HepG2 (cell line): ENCODE data around the gene FBF1. TPM values are rescaled to one million over a fixed set of nuclear protein-coding genes. Genes with fewer than 3 reads are reported as not detected.
A peak's percentile ranks its signal among the peaks of the same experiment; 100 is the strongest.

Experiments
- ATAC-seq: fragments of 200-7000 bp; cut with Tn5 transposase; 3 replicates; pipeline ENCODE4 v1.9.1; 2020; ENCODE audit warnings: mild to moderate bottlenecking, moderate library complexity
- BruUV-seq: library from RNA; stranded (reverse); fragments of 400-500 nt; replicated peaks from 2 replicates; lab custom pipeline; 2021; lab: Mats Ljungman, UMichigan
- CTCF ChIA-PET: fragments of 300-600 bp; formaldehyde crosslinking; extraction: SDS; loops from one replicate; lab custom pipeline; 2021; ENCODE audit warnings: low total read pairs, inconsistent platforms, low intra/inter-chr PET ratio; lab: Yijun Ruan, JAX
- POLR2A ChIA-PET: fragments of 350-600 bp; sonication (Branson Sonifier 250); formaldehyde crosslinking; loops from one replicate; lab custom pipeline; 2020; ENCODE audit warnings: antibody characterized with exemption, inconsistent platforms; lab: Yijun Ruan, JAX
- DNase-seq: peaks from one replicate; pipeline ENCODE4 v3.0.0-alpha.2; 2015; ENCODE audit warnings: low spot score
- FAIRE-seq: peaks from 3 replicates; lab custom pipeline; 2011; peaks lifted over from hg19 to GRCh38; lab: Jason Lieb, UNC
- H2AFZ ChIP-seq: one replicate; pipeline ENCODE4 v1.6.1; 2011; ENCODE audit warnings: low read length, inconsistent platforms
- H3K27ac ChIP-seq: fragments of 300-600 bp; 3 replicates; pipeline ENCODE4 v1.8.0; 2011; ENCODE audit warnings: mixed run types, mild to moderate bottlenecking, mixed read lengths, low read length, inconsistent platforms; ENCODE audit not compliant: insufficient read depth; ENCODE audit errors: extremely low read length
- H3K27me3 ChIP-seq, 2 experiments: fragments of 200-600 bp in 1 of 2; 2 replicates in 1 of 2; 3 replicates in 1 of 2; pipeline versions ENCODE4 v1.6.0 to v1.8.0; 2011; ENCODE audit warnings: low read length in 2 of 2, mild to moderate bottlenecking in 2 of 2, moderate library complexity in 2 of 2, inconsistent platforms in 1 of 2; ENCODE audit not compliant: insufficient read depth in 2 of 2, control insufficient read depth in 1 of 2
- H3K36me3 ChIP-seq, 2 experiments: fragments of 200-600 bp in 1 of 2; replicated peaks in 1 of 2; 2 replicates in 1 of 2; 3 replicates in 1 of 2; pipeline versions ENCODE4 v1.5.1 to v1.8.0; 2011; ENCODE audit warnings: low read length in 2 of 2, inconsistent platforms in 1 of 2; ENCODE audit not compliant: insufficient read depth in 2 of 2, control insufficient read depth in 1 of 2
- H3K4me1 ChIP-seq: 2 replicates; pipeline ENCODE4 v1.5.1; 2012; ENCODE audit warnings: low read length, inconsistent platforms; ENCODE audit not compliant: insufficient read depth
- H3K4me2 ChIP-seq: 2 replicates; pipeline ENCODE4 v1.6.0; 2011; ENCODE audit warnings: low read depth, low read length, inconsistent platforms
- H3K4me3 ChIP-seq, 3 experiments: fragments of 200-600 bp in 1 of 3; sonication (generic), shearing (Covaris generic) in 1 of 3; replicated peaks in 1 of 3; 2 replicates each; pipeline ENCODE4 v1.5.1; 2011 to 2016; ENCODE audit warnings: low read length in 3 of 3, inconsistent platforms in 2 of 3, low read depth in 2 of 3, mild to moderate bottlenecking in 2 of 3, control low read depth in 1 of 3, mixed read lengths in 1 of 3; ENCODE audit not compliant: insufficient read depth in 1 of 3
- H3K79me2 ChIP-seq: one replicate; pipeline ENCODE4 v1.6.1; 2011; ENCODE audit warnings: low read length, inconsistent platforms; ENCODE audit not compliant: insufficient read depth
- H3K9ac ChIP-seq: 2 replicates; pipeline ENCODE4 v1.6.0; 2011; ENCODE audit warnings: mild to moderate bottlenecking, low read depth, low read length, inconsistent platforms; ENCODE audit not compliant: insufficient read depth
- H3K9me3 ChIP-seq: 2 replicates; pipeline ENCODE4 v1.5.1; 2012; ENCODE audit warnings: mild to moderate bottlenecking, low read length
- H4K20me1 ChIP-seq: 2 replicates; pipeline ENCODE4 v1.6.0; 2011; ENCODE audit warnings: inconsistent platforms, mild to moderate bottlenecking, low read length, moderate library complexity; ENCODE audit not compliant: insufficient read depth
- AGO1 ChIP-seq: fragments of 200-400 bp; formaldehyde crosslinking; IDR thresholded peaks from 2 replicates; pipeline ENCODE4 v1.6.1; 2017; ENCODE audit warnings: mild to moderate bottlenecking, low read depth, low read length, moderate library complexity; ENCODE audit not compliant: poor library complexity, severe bottlenecking
- HNRNPK ChIP-seq: fragments of 200-400 bp; formaldehyde crosslinking; IDR thresholded peaks from 2 replicates; pipeline ENCODE4 v1.6.1; 2018; ENCODE audit warnings: low read length, low read depth, moderate library complexity, mild to moderate bottlenecking; ENCODE audit not compliant: poor library complexity, severe bottlenecking
- ISL2 ChIP-seq: sonication (generic); formaldehyde crosslinking; IDR thresholded peaks from 2 replicates; pipeline ENCODE4 v1.5.0; 2020; ENCODE audit warnings: missing genetic modification reagents
- NCOA2 ChIP-seq: sonication (generic); formaldehyde crosslinking; IDR thresholded peaks from 2 replicates; pipeline ENCODE4 v1.8.0; 2022; ENCODE audit warnings: inconsistent platforms
- NR3C1 ChIP-seq: sonication (generic); formaldehyde crosslinking; IDR thresholded peaks from 2 replicates; pipeline ENCODE4 v1.4.0; 2020; ENCODE audit warnings: missing genetic modification reagents
- PCBP1 ChIP-seq: fragments of 200-400 bp; formaldehyde crosslinking; IDR thresholded peaks from 2 replicates; pipeline ENCODE4 v1.6.1; 2017; ENCODE audit warnings: mild to moderate bottlenecking, low read depth, low read length, borderline replicate concordance
- RBFOX2 ChIP-seq: fragments of 200-400 bp; formaldehyde crosslinking; IDR thresholded peaks from 2 replicates; pipeline ENCODE4 v1.6.1; 2017; ENCODE audit warnings: low read depth, mild to moderate bottlenecking, low read length
- ZBTB38 ChIP-seq: sonication (generic); formaldehyde crosslinking; IDR thresholded peaks from 2 replicates; pipeline ENCODE4 v1.5.1; 2020; ENCODE audit warnings: mild to moderate bottlenecking, missing genetic modification reagents
- ZC3H13 ChIP-seq: sonication (generic); formaldehyde crosslinking; IDR thresholded peaks from 2 replicates; pipeline ENCODE4 v1.8.1; 2023; ENCODE audit warnings: mild to moderate bottlenecking, missing genetic modification reagents, moderate library complexity
- ZMYM3 ChIP-seq: sonication (generic); formaldehyde crosslinking; IDR thresholded peaks from 2 replicates; pipeline ENCODE4 v1.5.1; 2020; ENCODE audit warnings: mild to moderate bottlenecking, missing genetic modification reagents
- ZNF124 ChIP-seq: sonication (generic); formaldehyde crosslinking; IDR thresholded peaks from 2 replicates; pipeline ENCODE4 v1.4.0; 2020; ENCODE audit warnings: missing genetic modification reagents
- ZNF24 ChIP-seq: fragments of 450-650 bp; IDR thresholded peaks from 2 replicates; pipeline ENCODE4 v1.6.1; 2017; ENCODE audit warnings: antibody characterized with exemption, mild to moderate bottlenecking
- ZNF296 ChIP-seq: sonication (generic); formaldehyde crosslinking; conservative IDR thresholded peaks from 2 replicates; pipeline ENCODE4 v1.5.0; 2020; ENCODE audit warnings: mild to moderate bottlenecking, missing genetic modification reagents
- ZNF501 ChIP-seq: sonication (generic); formaldehyde crosslinking; IDR thresholded peaks from 2 replicates; pipeline ENCODE4 v1.5.1; 2020; ENCODE audit warnings: mild to moderate bottlenecking, moderate library complexity, missing genetic modification reagents
- ZNF572 ChIP-seq: sonication (generic); formaldehyde crosslinking; IDR thresholded peaks from 2 replicates; pipeline ENCODE4 v1.5.1; 2020; ENCODE audit warnings: mild to moderate bottlenecking, missing genetic modification reagents
- ZNF749 ChIP-seq: sonication (generic); formaldehyde crosslinking; IDR thresholded peaks from 2 replicates; pipeline ENCODE4 v1.8.0; 2022; ENCODE audit warnings: mild to moderate bottlenecking, missing genetic modification reagents, moderate library complexity, borderline replicate concordance
- WGBS: methylation state at CpG from one replicate; pipeline ENCODE4 v1.1.6; 2017; ENCODE audit warnings: low lambda C conversion rate; 5-methylcytosine and 5-hydroxymethylcytosine counted together
- in situ Hi-C: cut with HindIII; loops from 2 replicates; pipeline ENCODE4 v1.10.0; 2017; ENCODE audit warnings: low pct_unique_long_range_greater_than_20kb; ENCODE audit not compliant: extremely low pct_ligation_motif_present
- intact Hi-C: fragments of 100-400 bp; cut with micrococcal nuclease; formaldehyde crosslinking; loops from one replicate; pipeline ENCODE4 v1.10.0; 2022; ENCODE audit not compliant: unreplicated experiment
- polyA plus RNA-seq, 8 experiments: library from polyadenylated mRNA; depleted of rRNA in 3 of 8; stranded (reverse) in 7 of 8; unstranded in 1 of 8; fragments of >200 nt; fragmentation: Illumina TruSeq in 4 of 8; extraction: Trizol in 4 of 8; gene quantifications; 2 replicates each; pipeline versions ENCODE4 v1.2.1 to v1.2.3, GENCODE V29; 2011 to 2016; ENCODE audit warnings: low read depth in 4 of 8, missing spikeins in 1 of 8, mixed read lengths in 1 of 8; ENCODE audit not compliant: insufficient read depth in 1 of 8
- total RNA-seq, 5 experiments: library from RNA; depleted of rRNA; stranded (reverse); fragments of >200 nt; fragmentation: Illumina TruSeq; extraction: Trizol; gene quantifications; 2 replicates each; pipeline ENCODE4 v1.2.3, GENCODE V29; 2016; ENCODE audit warnings: low read depth in 1 of 5
- TF ChIP-seq, protein P1 (sequence below): sonication (generic); formaldehyde crosslinking; IDR thresholded peaks from 2 replicates; pipeline ENCODE4 v1.4.0; 2020; ENCODE audit warnings: low read depth, missing genetic modification reagents

The FBF1 gene
- total and polyA plus RNA-seq, 2 of the 13 experiments (the other 11 are each of a cell fraction or from before 2014, with no cell fraction given) = 2.4 to 8.1 TPM

GRCh38 chr17:75874323-75875181 is 66.3 kb downstream of the FBF1 start (continued):
- peak; percentile 5 for TF ChIP-seq HNRNPK
- peak; percentile 58; the same call in 1 of the 2 replicates for TF ChIP-seq ZBTB38 (CRISPR knock-in tag)
- TF ChIP-seq RBFOX2 = peak; percentile 88
- TF ChIP-seq ZNF749 (CRISPR knock-in tag) = no peak
- TF ChIP-seq AGO1 = peak; percentile 96
- TF ChIP-seq ZC3H13 (CRISPR knock-in tag) = peak; percentile 67; the same call in 1 of the 2 replicates
- no peak for TF ChIP-seq NCOA2
- TF ChIP-seq, all 625 proteins: peak for 11

DNA sequence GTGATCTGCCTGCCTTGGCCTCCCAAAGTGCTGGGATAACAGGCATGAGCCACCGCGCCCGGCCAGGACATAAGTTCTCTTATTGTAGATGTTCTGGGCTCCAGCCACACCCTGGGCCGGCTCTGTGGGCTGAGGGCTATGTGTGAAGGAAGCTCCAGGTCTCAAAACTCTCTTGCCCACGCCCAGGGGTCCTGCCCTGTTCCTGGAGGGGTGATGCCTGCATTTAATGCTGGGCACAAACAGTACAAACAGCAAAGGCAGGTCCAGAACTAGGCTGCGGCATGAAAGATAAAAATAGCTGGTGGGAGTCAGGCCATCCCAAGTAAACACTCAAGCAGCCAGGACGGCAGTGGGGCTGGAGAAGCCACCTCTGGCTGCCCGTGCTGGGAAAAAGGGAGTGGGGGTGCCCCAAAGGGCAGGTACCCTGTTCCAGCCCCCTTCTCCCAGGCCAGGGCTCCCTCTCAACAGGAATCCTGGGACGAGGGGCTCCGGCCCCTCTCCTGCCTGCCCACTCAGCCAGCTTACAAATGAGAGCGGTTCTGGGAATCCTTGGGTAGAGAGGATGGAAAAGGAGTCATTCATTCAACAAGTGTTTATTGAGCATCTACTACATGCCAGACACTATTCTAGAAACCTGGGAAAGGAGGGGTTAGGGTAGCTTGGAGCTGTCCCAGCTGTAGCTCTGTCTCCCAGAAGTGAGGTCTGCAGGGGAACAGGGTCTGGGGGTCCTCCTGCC is 67.1 kb downstream of the FBF1 start:
- BruUV-seq = no TSS peak
- Histone ChIP-seq H2AFZ (no peak overlapping the region), H3K9me3 (no peaks in the 10 kb centered on the region), H3K27ac (peak overlapping the region; percentile 97), H3K27me3 (no peaks in the 10 kb centered on the region), H3K36me3 (peaks cover 3 to 18% of the 10 kb centered on the region in 2 experiments; a peak in 4 of 5 replicates), H3K4me2 (peak overlapping the region; percentile 88), H3K79me2 (peaks cover 30% of the 10 kb centered on the region), H4K20me1 (no peaks in the 10 kb centered on the region; the same call in 1 of the 2 replicates), H3K4me1 (peaks cover 78% of the 10 kb centered on the region), H3K4me3 (no peak overlapping the region), H3K9ac (peak overlapping the region; percentile 80)
- POLR2A ChIA-PET = interaction anchor here (0.8 to 13.8 kb wide), 16 partner anchors 9 to 378 kb away, joined by 3 to 454 read pairs (median 10); partner anchors contain the start of genes ACOX1, GALK1, MRPL38 and TEN1
- ATAC-seq = no peak
- no peak for FAIRE-seq
- in situ Hi-C loops = no loop called here
- CTCF ChIA-PET = no interaction called here
- DNase-seq = no peak
- 88% methylated on average over 11 of the region's 11 CpGs for WGBS
- intact Hi-C loops = no loop called here
- TF ChIP-seq ISL2 (0 out of 2 replicates have a peak, but pooled peaks have one; percentile 14), ZNF572 (CRISPR knock-in tag) (peak; percentile 67; the same call in 1 of the 2 replicates), ZNF124 (CRISPR knock-in tag) (no peak), ZMYM3 (0 out of 2 replicates have a peak, but pooled peaks have one; percentile 30), ZNF24 (peak; percentile 75), ZNF501 (CRISPR knock-in tag) (peak; percentile 10; the same call in 1 of the 2 replicates), NR3C1 (no peak), ZNF296 (CRISPR knock-in tag) (no peak), PCBP1 (0 out of 2 replicates have a peak, but pooled peaks have one; percentile 20)
- TF ChIP-seq, protein P1, sequence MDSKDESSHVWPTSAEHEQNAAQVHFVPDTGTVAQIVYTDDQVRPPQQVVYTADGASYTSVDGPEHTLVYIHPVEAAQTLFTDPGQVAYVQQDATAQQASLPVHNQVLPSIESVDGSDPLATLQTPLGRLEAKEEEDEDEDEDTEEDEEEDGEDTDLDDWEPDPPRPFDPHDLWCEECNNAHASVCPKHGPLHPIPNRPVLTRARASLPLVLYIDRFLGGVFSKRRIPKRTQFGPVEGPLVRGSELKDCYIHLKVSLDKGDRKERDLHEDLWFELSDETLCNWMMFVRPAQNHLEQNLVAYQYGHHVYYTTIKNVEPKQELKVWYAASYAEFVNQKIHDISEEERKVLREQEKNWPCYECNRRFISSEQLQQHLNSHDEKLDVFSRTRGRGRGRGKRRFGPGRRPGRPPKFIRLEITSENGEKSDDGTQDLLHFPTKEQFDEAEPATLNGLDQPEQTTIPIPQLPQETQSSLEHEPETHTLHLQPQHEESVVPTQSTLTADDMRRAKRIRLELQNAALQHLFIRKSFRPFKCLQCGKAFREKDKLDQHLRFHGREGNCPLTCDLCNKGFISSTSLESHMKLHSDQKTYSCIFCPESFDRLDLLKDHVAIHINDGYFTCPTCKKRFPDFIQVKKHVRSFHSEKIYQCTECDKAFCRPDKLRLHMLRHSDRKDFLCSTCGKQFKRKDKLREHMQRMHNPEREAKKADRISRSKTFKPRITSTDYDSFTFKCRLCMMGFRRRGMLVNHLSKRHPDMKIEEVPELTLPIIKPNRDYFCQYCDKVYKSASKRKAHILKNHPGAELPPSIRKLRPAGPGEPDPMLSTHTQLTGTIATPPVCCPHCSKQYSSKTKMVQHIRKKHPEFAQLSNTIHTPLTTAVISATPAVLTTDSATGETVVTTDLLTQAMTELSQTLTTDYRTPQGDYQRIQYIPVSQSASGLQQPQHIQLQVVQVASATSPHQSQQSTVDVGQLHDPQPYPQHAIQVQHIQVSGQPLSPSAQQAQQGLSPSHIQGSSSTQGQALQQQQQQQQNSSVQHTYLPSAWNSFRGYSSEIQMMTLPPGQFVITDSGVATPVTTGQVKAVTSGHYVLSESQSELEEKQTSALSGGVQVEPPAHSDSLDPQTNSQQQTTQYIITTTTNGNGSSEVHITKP = 0 out of 2 replicates have a peak, but pooled peaks have one; percentile 16
